HT1080 (cell line): ENCODE measurements around the gene GAB2. TPM values are rescaled to one million over a fixed set of nuclear protein-coding genes. Genes with fewer than 3 reads are reported as not detected.

Experiments
- total RNA-seq: library from RNA; depleted of rRNA; stranded (reverse); fragments of >200 nt; shearing (Covaris generic); gene quantifications from 2 replicates; pipeline ENCODE4 v1.2.3, GENCODE V29; 2014; rRNA removed

GAB2 gene
- total RNA-seq, 1 experiment from 2014 or later = 1.9 TPM

Other genes starting within 250 kb of the GAB2 start
- 5.5 and 7.5 TPM in 2 replicates for gene KCTD21, start 229.2 kb downstream of the GAB2 start, total RNA-seq
- 5.3 and 5.9 TPM in 2 replicates for gene USP35, start 228.9 kb downstream of the GAB2 start, total RNA-seq
- 17.9 and 25.1 TPM in 2 replicates for gene NARS2, start 157.0 kb upstream of the GAB2 start, total RNA-seq